Lower lobe of right lung (tissue), 2 donors: ENCODE results near the gene GMPR2. TPM values are rescaled to one million over a fixed set of nuclear protein-coding genes. Genes with fewer than 3 reads are reported as not detected.

Source experiments
- ATAC-seq, 2 donors: fragments of 200-7000 bp; cut with Tn5 transposase; one replicate each; pipeline ENCODE4 v1.9.1; 2020 to 2022; ENCODE audit warnings: mild to moderate bottlenecking in 2 of 2, moderate library complexity in 2 of 2
- DNase-seq: peaks from one replicate; pipeline ENCODE4 v3.0.0-alpha.2; 2020
- H3K27ac ChIP-seq: fragments of 200-600 bp; one replicate; pipeline ENCODE4 v1.8.0; 2022
- H3K27me3 ChIP-seq: fragments of 200-600 bp; one replicate; pipeline ENCODE4 v1.8.0; 2022; ENCODE audit warnings: low read depth
- H3K36me3 ChIP-seq: fragments of 200-600 bp; one replicate; pipeline ENCODE4 v1.8.0; 2022; ENCODE audit warnings: mild to moderate bottlenecking
- H3K4me1 ChIP-seq: fragments of 200-600 bp; one replicate; pipeline ENCODE4 v1.8.0; 2022
- H3K4me3 ChIP-seq: fragments of 200-600 bp; one replicate; pipeline ENCODE4 v1.8.0; 2022; ENCODE audit warnings: mild to moderate bottlenecking
- H3K9me3 ChIP-seq: fragments of 200-600 bp; one replicate; pipeline ENCODE4 v1.8.0; 2022
- intact Hi-C: fragments of 100-400 bp; cut with DNase I; formaldehyde crosslinking; loops from one replicate; pipeline ENCODE4 v1.11.0; 2022
- total RNA-seq: library from RNA; stranded (reverse); fragmentation: NEBNext Ultra II Directional; extraction: Animal tissue kit (Norgen Biotek cat#: 25700); gene quantifications from one replicate; pipeline ENCODE4 v1.2.1, GENCODE V29; 2021
- TF ChIP-seq, protein P1 (sequence below): fragments of 200-600 bp; IDR thresholded peaks from one replicate; pipeline ENCODE4 v1.8.0; 2022; ENCODE audit warnings: antibody characterized with exemption, mild to moderate bottlenecking
- donor health status: DM: no; HTN: yes; CAD: no; lungs with severe emphysema.

The GMPR2 gene
- total RNA-seq, 1 donor from 2014 or later, result 72.3 TPM

DNA sequence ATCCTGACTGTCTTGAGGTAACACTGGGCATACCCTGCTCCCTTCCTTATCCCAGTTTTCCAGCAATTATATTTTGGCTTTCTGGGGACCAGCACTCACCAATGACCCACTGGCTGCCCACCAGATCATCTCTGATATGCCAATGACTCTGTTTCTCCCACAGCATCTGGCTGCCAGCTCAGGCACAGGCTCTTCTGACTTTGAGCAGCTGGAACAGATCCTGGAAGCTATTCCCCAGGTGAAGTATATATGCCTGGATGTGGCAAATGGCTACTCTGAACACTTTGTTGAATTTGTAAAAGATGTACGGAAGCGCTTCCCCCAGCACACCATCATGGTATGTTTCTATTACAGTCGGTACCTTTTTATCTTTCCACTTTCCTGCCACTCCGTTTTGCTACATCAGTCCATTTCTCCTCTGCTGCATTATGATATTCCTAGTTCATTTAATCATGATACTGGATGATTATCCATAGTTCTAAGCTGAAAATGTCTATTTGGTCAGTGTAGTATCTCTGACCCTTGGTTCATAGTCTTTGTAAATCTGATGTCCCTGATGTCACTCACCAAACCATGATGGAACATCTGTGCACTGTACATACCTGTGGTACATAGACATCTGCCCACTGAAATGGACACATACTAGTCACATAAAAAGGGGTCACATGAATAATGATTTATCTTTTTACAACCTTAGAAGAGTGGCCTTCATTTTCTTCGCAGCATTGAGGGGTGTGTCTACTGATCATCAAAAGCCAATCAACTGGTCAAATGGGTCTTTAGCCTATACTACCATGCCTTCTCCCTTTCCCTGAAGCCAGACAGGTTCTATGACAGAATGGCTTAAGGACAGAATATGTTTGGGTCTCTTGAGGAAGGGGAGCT, 3.3 kb downstream of the GMPR2 start:
- no peak for ATAC-seq
- no peaks in the 10 kb centered on the region for H3K9me3 ChIP-seq
- peaks cover 54% of the 10 kb centered on the region for H3K4me1 ChIP-seq
- intact Hi-C loops, result no loop called here
- H3K27me3 ChIP-seq, result no peaks in the 10 kb centered on the region
- no peak overlapping the region for H3K27ac ChIP-seq
- no peak for DNase-seq
- peaks cover 70% of the 10 kb centered on the region for H3K36me3 ChIP-seq
- H3K4me3 ChIP-seq, result no peak overlapping the region
- TF ChIP-seq, protein P1, sequence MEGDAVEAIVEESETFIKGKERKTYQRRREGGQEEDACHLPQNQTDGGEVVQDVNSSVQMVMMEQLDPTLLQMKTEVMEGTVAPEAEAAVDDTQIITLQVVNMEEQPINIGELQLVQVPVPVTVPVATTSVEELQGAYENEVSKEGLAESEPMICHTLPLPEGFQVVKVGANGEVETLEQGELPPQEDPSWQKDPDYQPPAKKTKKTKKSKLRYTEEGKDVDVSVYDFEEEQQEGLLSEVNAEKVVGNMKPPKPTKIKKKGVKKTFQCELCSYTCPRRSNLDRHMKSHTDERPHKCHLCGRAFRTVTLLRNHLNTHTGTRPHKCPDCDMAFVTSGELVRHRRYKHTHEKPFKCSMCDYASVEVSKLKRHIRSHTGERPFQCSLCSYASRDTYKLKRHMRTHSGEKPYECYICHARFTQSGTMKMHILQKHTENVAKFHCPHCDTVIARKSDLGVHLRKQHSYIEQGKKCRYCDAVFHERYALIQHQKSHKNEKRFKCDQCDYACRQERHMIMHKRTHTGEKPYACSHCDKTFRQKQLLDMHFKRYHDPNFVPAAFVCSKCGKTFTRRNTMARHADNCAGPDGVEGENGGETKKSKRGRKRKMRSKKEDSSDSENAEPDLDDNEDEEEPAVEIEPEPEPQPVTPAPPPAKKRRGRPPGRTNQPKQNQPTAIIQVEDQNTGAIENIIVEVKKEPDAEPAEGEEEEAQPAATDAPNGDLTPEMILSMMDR, result no peak

DNA sequence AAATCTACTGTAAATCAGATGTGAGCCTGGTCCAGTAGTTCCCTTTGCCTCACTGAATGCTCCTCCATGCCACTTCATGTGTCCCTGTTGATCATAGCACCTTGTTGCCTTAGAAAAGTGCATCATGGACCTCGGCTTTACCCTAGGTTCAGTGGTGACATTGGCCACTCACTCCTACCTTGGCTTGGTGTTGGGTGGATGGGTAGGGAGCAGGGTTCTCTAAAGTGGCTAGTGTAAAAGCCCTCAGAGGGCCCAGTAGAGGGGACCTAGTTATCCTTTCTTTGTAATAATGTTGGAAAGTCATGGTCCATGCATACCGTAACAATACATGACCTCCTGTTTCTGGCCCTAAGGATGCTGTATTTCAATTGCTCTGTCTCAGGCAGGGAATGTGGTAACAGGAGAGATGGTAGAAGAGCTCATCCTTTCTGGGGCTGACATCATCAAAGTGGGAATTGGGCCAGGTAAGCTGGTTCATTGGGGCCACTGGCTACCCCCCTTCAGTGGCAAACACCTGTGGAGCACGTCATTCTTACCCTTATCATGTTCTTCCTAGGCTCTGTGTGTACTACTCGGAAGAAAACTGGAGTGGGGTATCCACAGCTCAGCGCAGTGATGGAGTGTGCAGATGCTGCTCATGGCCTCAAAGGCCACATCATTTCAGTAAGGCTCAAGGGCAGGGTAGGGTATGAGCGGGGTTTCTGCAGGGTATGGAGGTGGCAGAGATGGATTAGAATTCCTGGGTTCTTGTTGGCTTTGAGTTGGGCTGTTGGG, 4.1 kb downstream of the GMPR2 start:
- no peak overlapping the region for H3K4me3 ChIP-seq
- DNase-seq, result no peak
- ATAC-seq, result no peak
- intact Hi-C loops, result no loop called here
- TF ChIP-seq, protein P1, result no peak
- H3K27ac ChIP-seq, result no peak overlapping the region
- peaks cover 55% of the 10 kb centered on the region for H3K4me1 ChIP-seq
- no peaks in the 10 kb centered on the region for H3K9me3 ChIP-seq
- peaks cover 74% of the 10 kb centered on the region for H3K36me3 ChIP-seq
- no peaks in the 10 kb centered on the region for H3K27me3 ChIP-seq

DNA sequence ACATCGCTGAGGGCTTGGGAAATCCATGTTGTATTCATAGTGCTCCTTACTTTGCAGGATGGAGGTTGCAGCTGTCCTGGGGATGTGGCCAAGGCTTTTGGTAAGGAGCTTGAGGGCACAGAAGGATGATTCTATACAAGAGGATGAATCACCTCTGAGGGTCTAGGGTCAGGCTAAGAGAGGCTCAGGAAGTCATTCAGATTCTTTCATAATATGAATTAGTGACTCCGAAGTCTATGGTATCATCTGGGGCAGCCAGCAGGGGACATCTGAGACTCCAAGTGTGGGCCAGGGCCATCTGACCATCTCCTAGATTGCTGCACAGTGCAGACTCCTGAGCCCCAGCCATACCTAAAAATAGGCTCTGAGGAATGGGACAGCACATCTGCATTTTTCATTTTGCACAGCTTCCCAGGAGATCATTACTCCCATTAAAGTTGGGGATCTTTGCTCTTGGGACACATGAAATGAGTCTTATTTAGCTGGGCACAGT, 4.8 kb downstream of the GMPR2 start:
- Histone ChIP-seq H3K9me3 (no peaks in the 10 kb centered on the region), H3K27ac (no peak overlapping the region), H3K4me3 (no peak overlapping the region), H3K36me3 (peaks cover 74% of the 10 kb centered on the region), H3K4me1 (peaks cover 55% of the 10 kb centered on the region), H3K27me3 (no peaks in the 10 kb centered on the region)
- intact Hi-C loops, result no loop called here
- ATAC-seq, result no peak
- TF ChIP-seq, protein P1, result no peak
- DNase-seq, result no peak

DNA sequence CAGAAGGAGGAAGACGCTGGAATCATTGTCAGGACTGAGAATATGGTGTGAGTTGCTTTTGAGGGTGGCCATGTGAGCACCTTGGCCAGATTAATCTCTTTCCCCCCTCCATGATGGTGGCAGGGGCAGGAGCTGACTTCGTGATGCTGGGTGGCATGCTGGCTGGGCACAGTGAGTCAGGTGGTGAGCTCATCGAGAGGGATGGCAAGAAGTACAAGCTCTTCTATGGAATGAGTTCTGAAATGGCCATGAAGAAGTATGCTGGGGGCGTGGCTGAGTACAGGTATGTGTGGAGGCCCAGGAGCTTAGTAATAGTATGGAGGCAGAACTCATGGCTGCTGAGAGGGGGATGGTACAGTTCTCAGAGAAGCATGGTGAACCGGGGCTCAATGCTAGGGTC, 5.4 kb downstream of the GMPR2 start:
- no peak overlapping the region for H3K4me3 ChIP-seq
- H3K4me1 ChIP-seq, result peaks cover 54% of the 10 kb centered on the region
- DNase-seq (no peak), ATAC-seq (no peak)
- no peaks in the 10 kb centered on the region for H3K9me3 ChIP-seq
- no peaks in the 10 kb centered on the region for H3K27me3 ChIP-seq
- H3K27ac ChIP-seq, result no peak overlapping the region
- H3K36me3 ChIP-seq, result peaks cover 74% of the 10 kb centered on the region
- intact Hi-C loops, result no loop called here
- TF ChIP-seq, protein P1, result no peak

DNA sequence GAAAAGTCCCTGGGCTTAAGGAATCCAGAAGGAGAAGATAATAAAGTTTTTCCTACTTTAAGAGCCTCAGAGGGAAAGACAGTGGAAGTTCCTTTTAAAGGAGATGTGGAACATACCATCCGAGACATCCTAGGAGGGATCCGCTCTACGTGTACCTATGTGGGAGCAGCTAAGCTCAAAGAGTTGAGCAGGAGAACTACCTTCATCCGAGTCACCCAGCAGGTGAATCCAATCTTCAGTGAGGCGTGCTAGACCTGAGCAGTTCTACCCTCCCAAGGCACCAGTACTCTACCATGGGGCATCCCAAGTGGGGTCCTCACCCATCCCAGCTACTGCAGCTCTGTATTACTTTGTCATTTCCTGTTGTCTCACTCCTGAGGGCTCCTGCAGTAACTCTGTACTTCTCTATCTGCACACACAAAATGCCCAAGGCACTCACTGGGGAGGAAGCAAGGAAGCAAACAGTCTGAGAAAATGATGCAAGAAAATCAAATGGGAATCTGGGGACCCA, 5.9 kb downstream of the GMPR2 start:
- ATAC-seq (no peak), DNase-seq (no peak)
- H3K4me3 ChIP-seq, result no peak overlapping the region
- no peaks in the 10 kb centered on the region for H3K27me3 ChIP-seq
- intact Hi-C loops, result no loop called here
- H3K4me1 ChIP-seq, result peaks cover 54% of the 10 kb centered on the region
- H3K27ac ChIP-seq, result no peak overlapping the region
- TF ChIP-seq, protein P1, result no peak
- no peaks in the 10 kb centered on the region for H3K9me3 ChIP-seq
- H3K36me3 ChIP-seq, result peaks cover 74% of the 10 kb centered on the region
